Stimulated activated CD4-positive, alpha-beta T cell treated with anti-CD3 and anti-CD28 coated beads, Interleukin-1b, Interleukin-23, amount 100 ng/mL, for 24 hours (primary cell): ENCODE data around the gene MTARC1.
A peak's percentile ranks its signal among the peaks of the same experiment; 100 is the strongest.

Experiments
- DNase-seq, 4 experiments: peaks; one replicate each; pipeline ENCODE4 v3.0.0-alpha.2; 2020; ENCODE audit warnings: low read depth in 4 of 4, low spot score in 1 of 4

MTARC1 gene

GRCh38 chr1:220804202-220804586 is 17.5 kb downstream of the MTARC1 start:
- no peak for DNase-seq

GRCh38 chr1:220806408-220806807 is 19.7 kb downstream of the MTARC1 start:
- no peak for DNase-seq

- DNase-seq = no peak
Observed at GRCh38 chr1:220807726-220808125, 21.0 kb downstream of the MTARC1 start.

GRCh38 chr1:220808345-220809186 is 21.9 kb downstream of the MTARC1 start:
- DNase-seq = no peak

GRCh38 chr1:220809187-220809550 is 22.5 kb downstream of the MTARC1 start:
- DNase-seq = no peak

GRCh38 chr1:220809704-220810103 is 23.0 kb downstream of the MTARC1 start:
- no peak for DNase-seq

- DNase-seq = peak; percentile 41 to 58 (median 46)
Observed at GRCh38 chr1:220810179-220810653, 23.5 kb downstream of the MTARC1 start.

GRCh38 chr1:220810963-220811362 is 24.2 kb downstream of the MTARC1 start:
- DNase-seq = no peak

- DNase-seq = no peak
Observed at GRCh38 chr1:220811695-220812094, 25.0 kb downstream of the MTARC1 start.

GRCh38 chr1:220812308-220812707 is 25.6 kb downstream of the MTARC1 start:
- no peak for DNase-seq

- DNase-seq = no peak
Observed at GRCh38 chr1:220813013-220813412, 26.3 kb downstream of the MTARC1 start.

GRCh38 chr1:220815409-220815808 is 28.7 kb downstream of the MTARC1 start:
- DNase-seq = no peak

- DNase-seq = no peak
Observed at GRCh38 chr1:220817907-220818306, 31.2 kb downstream of the MTARC1 start.

- DNase-seq = no peak
Observed at GRCh38 chr1:220818421-220819173, 31.9 kb downstream of the MTARC1 start.

GRCh38 chr1:220819467-220820026 is 32.8 kb downstream of the MTARC1 start:
- DNase-seq = no peak

- DNase-seq = no peak
Observed at GRCh38 chr1:220824031-220824989, 37.6 kb downstream of the MTARC1 start.

GRCh38 chr1:220825819-220826551 is 39.3 kb downstream of the MTARC1 start:
- DNase-seq = no peak

GRCh38 chr1:220826729-220827128 is 40.0 kb downstream of the MTARC1 start:
- DNase-seq = no peak

GRCh38 chr1:220827445-220828178 is 40.9 kb downstream of the MTARC1 start:
- no peak for DNase-seq

GRCh38 chr1:220828179-220828490 is 41.4 kb downstream of the MTARC1 start:
- DNase-seq = no peak
